SKM-1 (cell line): ENCODE measurements around the gene SLC26A6.

Experiments used
- DNase-seq: peaks from one replicate; lab custom pipeline; 2025; ENCODE audit not compliant: unreplicated experiment; lab: John Stamatoyannopoulos, UW

Gene SLC26A6

DNA sequence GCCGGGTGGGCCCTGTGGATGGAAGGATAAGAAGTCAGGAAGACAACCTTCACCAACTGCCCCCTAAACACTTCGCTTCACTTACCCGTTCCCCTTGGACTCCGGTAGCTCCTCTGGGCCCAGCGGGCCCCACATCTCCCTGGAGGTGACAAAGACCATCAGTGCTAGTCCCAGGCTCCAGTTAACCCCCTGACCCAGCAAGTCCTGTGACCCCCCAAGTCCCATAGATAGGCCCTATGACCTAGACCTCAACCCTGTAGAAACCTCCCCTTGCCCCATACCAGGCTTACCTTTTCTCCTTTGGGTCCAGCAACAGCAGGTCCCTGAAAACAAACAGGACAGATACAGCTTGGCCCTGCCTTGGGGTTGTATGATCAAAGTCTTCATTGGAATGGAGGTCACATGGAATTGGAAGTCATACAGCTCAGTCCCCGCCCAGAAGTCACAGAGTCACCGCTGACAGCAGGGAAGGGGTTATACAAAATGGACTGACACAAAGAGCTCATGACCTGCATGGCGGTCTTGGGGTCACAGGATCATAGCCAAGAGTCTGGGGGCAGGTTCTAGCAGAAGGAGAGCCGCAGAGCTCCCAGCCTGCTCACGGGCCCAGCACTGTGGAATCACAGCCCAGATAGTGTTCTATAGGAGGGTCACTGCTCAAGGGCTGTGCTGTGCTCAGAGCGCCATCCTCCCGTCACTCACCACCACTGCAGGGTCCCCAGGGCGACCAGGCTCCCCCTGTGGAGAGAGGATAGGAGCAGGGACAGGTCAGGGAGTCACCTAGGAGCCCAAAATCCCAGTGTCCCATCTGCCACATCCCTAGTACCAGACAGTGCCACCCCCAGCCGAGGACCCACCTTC, 53.4 kb downstream of the SLC26A6 start:
- no peak for DNase-seq

DNA sequence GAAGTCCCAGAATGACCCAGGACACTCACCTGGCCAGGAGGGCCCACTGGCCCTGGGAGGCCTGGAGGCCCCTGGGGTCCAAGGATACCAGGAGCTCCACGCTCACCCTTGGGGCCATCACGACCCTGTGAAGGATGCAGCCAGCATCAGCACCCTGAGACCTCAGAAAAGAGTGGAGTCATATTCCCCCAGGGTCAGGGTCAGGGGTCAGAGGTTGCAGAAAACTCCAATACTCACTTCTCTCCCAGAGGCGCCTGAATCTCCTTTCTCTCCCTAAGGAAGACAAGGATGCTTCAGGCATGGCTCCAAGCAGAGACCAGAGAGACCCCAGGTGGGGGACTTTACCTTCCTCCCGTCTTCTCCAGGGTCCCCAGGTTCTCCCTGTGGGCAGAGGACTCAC, 58.6 kb downstream of the SLC26A6 start:
- DNase-seq: no peak
